T-helper 1 cell treated with Interleukin-12 subunit alpha and Interleukin-12 subunit beta and Interleukin-4 antibody, amounts not matched to agents 30 μg/mL and 1 μg/mL, for 36 hours (primary cell): ENCODE data around the gene SESN3.
"Not testable (repeated sequence)": the region's sequence is repeated elsewhere in the genome, so short reads cannot be mapped to it uniquely, and the experiment has no call there.

ENCODE experiments used
- H3K27ac Mint-ChIP-seq: one replicate; pipeline ENCODE4 v1.8.0; 2021; ENCODE audit warnings: mild to moderate bottlenecking, mixed read lengths
- H3K27me3 Mint-ChIP-seq: one replicate; pipeline ENCODE4 v1.8.0; 2021; ENCODE audit warnings: low read depth, mixed read lengths
- H3K36me3 Mint-ChIP-seq: one replicate; pipeline ENCODE4 v1.8.0; 2021; ENCODE audit warnings: low read depth, mixed read lengths
- H3K4me1 Mint-ChIP-seq: one replicate; pipeline ENCODE4 v1.8.0; 2021; ENCODE audit warnings: low read depth, mixed read lengths
- H3K4me3 Mint-ChIP-seq: one replicate; pipeline ENCODE4 v1.8.0; 2021; ENCODE audit warnings: mild to moderate bottlenecking, moderate library complexity, mixed read lengths
- H3K9me3 Mint-ChIP-seq: one replicate; pipeline ENCODE4 v1.8.0; 2021; ENCODE audit warnings: mixed read lengths

Gene SESN3, protein sequence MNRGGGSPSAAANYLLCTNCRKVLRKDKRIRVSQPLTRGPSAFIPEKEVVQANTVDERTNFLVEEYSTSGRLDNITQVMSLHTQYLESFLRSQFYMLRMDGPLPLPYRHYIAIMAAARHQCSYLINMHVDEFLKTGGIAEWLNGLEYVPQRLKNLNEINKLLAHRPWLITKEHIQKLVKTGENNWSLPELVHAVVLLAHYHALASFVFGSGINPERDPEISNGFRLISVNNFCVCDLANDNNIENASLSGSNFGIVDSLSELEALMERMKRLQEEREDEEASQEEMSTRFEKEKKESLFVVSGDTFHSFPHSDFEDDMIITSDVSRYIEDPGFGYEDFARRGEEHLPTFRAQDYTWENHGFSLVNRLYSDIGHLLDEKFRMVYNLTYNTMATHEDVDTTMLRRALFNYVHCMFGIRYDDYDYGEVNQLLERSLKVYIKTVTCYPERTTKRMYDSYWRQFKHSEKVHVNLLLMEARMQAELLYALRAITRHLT

DNA sequence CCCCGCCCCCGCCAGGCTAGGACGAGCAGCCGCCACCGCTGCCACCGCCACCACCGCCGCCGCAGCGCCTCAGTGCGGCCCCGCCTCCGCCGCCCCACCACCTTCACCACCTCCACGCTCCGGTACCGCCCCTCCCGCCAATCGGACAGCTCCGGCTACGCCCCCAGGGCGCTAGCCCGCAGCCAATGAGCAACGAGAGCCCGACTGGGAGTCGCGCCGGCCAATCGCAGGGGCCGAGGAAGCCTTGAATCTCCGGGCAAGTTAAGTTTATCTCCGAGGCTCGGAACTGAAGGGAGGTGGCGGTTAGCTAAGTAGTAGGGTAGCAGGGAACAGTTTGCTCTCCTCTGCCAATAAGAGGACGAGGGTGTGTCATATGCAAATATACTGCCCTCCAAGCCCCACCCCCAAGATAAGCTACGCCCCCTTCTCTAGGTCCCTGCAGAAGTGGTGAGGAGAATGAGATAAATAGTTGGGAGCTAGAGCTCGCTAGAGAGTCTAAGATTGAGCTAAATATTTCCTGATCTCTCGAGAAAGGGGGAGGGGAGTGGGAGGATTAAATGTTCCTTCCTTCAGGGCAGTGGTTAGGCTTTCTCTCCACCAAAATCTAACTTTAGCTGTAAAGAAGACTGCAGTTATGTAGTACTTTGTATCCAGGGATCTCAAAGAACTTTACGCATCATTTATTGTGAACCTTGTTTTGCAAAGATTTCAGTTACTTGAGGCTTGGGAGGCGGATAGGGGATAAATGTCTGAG, at the start of gene SESN3:
SESN3 (minus strand) TSS at position 76 of the 754 bp plus-strand sequence. CDS start 342 bp downstream, outside the sequence.
- peaks cover 30% of the 10 kb centered on the region for H3K4me1 Mint-ChIP-seq
- no peaks in the 10 kb centered on the region for H3K9me3 Mint-ChIP-seq
- peaks cover 2% of the 10 kb centered on the region for H3K36me3 Mint-ChIP-seq
- H3K27me3 Mint-ChIP-seq: peaks cover 20% of the 10 kb centered on the region
- peak within 1 kb of the TSS; percentile 91 for H3K4me3 Mint-ChIP-seq
- H3K27ac Mint-ChIP-seq: peak within 1 kb of the TSS; percentile 80

DNA sequence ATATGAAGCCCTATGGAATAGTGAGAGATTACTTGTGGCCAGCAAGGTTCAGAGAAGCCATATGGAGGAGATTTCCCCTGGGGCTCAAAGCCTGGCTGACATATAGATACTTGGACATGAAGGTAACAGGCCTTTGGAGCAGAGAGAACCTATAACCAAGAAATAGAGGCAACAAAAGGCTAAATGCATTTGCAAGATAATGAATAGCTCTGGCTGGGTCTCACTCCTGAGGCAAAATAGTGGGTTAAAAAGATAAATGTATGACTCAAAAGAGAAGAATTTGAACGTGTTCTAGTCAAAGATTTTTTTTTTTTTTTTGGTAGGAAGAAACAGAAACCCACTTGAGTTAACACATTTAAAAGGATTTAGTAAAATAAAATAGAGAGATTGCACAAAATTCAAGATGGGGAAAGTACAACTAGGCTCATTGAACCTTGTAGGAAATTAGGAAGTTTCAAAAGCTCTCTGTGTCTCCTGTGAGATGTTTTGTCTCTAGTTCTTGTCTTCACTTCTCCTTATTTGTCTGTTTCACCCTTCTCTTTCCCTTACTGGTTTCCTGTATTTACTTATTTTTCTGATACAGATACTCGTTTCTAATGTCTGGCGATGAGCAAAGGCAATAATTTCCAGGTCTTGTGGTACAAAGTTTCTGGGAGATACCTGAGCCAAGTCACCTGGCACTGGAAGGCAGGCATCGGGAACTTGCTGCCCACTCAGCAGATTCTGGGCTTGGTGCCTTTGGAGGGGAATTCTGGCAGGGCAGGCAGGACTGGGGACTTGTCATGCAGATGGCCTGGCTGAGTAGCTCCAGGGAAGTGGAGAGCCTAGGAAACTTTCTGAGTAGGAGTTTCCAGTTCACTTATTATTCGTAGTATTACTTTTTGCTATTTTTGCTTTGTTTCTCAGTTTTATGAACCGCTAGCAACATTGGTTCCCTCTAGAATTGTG, 49.2 kb upstream of the SESN3 start:
- H3K4me3 Mint-ChIP-seq: no peak overlapping the region
- H3K9me3 Mint-ChIP-seq: no peaks in the 10 kb centered on the region
- H3K27ac Mint-ChIP-seq: no peak overlapping the region
- peaks cover 2% of the 10 kb centered on the region for H3K36me3 Mint-ChIP-seq
- no peaks in the 10 kb centered on the region for H3K27me3 Mint-ChIP-seq
- H3K4me1 Mint-ChIP-seq: no peaks in the 10 kb centered on the region

GRCh38 chr11:95277868-95278267, 46.9 kb upstream of the SESN3 start:
- Mint-ChIP-seq H3K4me1 (no peaks in the 10 kb centered on the region), H3K27ac (no peak overlapping the region), H3K27me3 (no peaks in the 10 kb centered on the region), H3K9me3 (peaks cover 6% of the 10 kb centered on the region), H3K36me3 (no peaks in the 10 kb centered on the region), H3K4me3 (no peak overlapping the region)

DNA sequence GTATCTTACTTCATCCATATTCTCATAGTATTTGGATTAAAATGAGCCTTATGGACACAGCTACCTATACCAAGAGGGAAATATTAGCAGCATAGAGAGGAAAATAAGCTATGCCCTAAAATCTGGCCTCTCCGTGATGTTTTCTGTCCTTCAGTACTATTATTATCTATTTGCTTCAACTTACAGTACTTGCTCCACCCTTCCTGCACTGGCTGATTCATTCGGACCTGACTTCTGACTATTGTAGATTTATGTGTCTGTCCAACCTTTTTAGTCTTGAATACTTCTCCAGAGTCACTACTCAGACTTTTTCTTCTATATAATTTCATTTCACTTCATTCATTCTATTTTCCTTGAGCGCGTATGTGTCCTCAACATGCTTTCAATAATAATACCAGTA, 45.1 kb upstream of the SESN3 start:
- H3K36me3 Mint-ChIP-seq: no peaks in the 10 kb centered on the region
- peaks cover 6% of the 10 kb centered on the region for H3K9me3 Mint-ChIP-seq
- H3K4me3 Mint-ChIP-seq: no peak overlapping the region
- no peaks in the 10 kb centered on the region for H3K4me1 Mint-ChIP-seq
- no peak overlapping the region for H3K27ac Mint-ChIP-seq
- H3K27me3 Mint-ChIP-seq: no peaks in the 10 kb centered on the region

- not testable (repeated sequence) for H3K27ac Mint-ChIP-seq, H3K27me3 Mint-ChIP-seq, H3K36me3 Mint-ChIP-seq, H3K9me3 Mint-ChIP-seq, H3K4me3 Mint-ChIP-seq, H3K4me1 Mint-ChIP-seq
Observed at GRCh38 chr11:95273618-95274017, 42.6 kb upstream of the SESN3 start.

DNA sequence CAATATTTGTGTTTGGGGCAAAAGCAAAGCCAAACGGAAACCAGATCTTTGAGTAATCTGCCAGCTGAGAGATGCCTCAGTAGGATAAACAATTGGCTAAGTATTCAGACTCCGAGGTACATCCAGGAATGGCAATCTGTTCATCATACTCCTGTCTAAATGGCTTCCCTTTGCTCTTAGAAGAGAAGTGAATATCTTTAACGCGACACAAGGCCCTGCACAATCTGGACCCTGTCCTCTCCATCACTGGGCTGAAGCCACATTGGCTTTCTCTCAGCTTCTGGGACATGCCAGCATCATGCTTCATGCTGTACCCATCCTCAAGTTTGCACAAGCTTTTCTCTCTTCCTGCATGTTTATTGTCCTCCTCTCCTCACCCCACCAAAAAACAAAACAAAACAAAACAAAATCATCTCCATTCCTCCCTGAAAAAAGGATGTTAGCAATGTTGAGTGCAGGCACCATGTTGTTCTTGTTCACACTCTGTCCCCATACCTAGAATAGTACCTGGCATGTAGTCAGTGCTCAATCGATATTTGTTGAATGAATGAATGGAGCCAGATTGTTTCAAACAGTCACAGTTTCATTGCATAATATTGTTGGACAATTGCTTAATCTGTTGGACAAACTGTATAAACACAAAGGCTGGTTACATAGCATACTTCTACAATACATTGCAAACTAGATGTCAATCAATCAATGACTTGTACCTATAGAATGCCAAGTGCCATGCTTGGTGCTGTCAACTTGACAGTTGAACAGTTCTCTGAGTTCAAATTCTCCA, 38.2 kb upstream of the SESN3 start:
- H3K36me3 Mint-ChIP-seq: no peaks in the 10 kb centered on the region
- H3K27ac Mint-ChIP-seq: no peak overlapping the region
- peaks cover 3% of the 10 kb centered on the region for H3K27me3 Mint-ChIP-seq
- H3K4me1 Mint-ChIP-seq: no peaks in the 10 kb centered on the region
- H3K9me3 Mint-ChIP-seq: no peaks in the 10 kb centered on the region
- no peak overlapping the region for H3K4me3 Mint-ChIP-seq

DNA sequence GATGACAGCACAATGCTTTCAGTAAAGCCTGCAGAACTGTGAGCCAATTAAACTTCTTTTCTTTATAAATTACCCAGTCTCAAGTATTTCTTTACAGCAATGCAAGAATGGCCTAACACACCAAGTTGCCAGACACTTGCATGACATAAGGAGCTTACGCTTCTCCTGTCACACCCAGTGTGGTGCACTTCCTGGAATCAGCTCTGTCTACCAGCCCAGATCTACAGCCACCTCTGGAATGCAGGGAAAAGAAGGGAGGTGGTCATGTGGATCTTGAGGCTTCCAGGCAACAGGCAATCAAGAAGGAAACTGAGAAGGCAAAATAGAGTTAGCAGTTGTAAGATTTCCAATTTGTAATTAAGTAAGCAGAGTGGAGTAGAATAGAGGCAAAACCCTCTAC, 37.4 kb upstream of the SESN3 start:
- peaks cover 7% of the 10 kb centered on the region for H3K27me3 Mint-ChIP-seq
- H3K4me1 Mint-ChIP-seq: peaks cover 6% of the 10 kb centered on the region
- no peak overlapping the region for H3K4me3 Mint-ChIP-seq
- no peaks in the 10 kb centered on the region for H3K9me3 Mint-ChIP-seq
- H3K36me3 Mint-ChIP-seq: no peaks in the 10 kb centered on the region
- H3K27ac Mint-ChIP-seq: peak overlapping the region; percentile 8

DNA sequence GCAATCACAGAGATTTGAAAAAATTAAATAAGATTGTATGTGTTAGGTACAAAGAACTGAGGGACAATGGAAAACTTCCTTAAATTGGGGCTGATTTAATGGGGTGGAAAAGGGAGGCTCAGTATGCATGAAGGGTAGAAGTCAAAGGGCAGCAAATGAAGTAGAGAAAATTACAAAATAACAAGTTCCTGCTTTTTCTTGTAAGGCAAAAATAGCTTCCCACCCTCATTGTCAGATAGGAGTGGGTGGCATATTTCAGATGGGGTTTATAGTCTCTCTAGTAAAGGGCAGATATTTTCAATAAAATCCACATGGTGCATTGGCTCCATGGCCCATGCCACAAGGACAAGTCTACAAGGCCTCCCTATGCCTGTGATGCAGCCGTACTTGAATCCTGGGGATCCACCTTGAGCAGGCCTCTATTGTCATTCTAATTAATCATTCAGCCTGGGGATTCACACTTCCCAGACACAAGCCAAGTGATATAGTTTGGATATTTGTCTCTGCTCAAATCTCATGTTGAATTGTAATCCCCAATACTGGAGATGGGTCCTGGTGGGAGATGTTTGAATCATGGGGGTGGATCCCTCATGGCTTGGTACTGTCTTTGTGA, 36.7 kb upstream of the SESN3 start:
- Mint-ChIP-seq H3K36me3 (no peaks in the 10 kb centered on the region), H3K9me3 (no peaks in the 10 kb centered on the region), H3K27me3 (peaks cover 7% of the 10 kb centered on the region), H3K27ac (no peak overlapping the region), H3K4me3 (no peak overlapping the region), H3K4me1 (peaks cover 11% of the 10 kb centered on the region)

GRCh38 chr11:95266751-95267374, 35.9 kb upstream of the SESN3 start:
- peaks cover 11% of the 10 kb centered on the region for H3K4me1 Mint-ChIP-seq
- no peaks in the 10 kb centered on the region for H3K36me3 Mint-ChIP-seq
- no peak overlapping the region for H3K27ac Mint-ChIP-seq
- H3K4me3 Mint-ChIP-seq: no peak overlapping the region
- H3K9me3 Mint-ChIP-seq: no peaks in the 10 kb centered on the region
- H3K27me3 Mint-ChIP-seq: peaks cover 7% of the 10 kb centered on the region

- no peaks in the 10 kb centered on the region for H3K36me3 Mint-ChIP-seq
- H3K9me3 Mint-ChIP-seq: no peaks in the 10 kb centered on the region
- H3K4me3 Mint-ChIP-seq: no peak overlapping the region
- H3K4me1 Mint-ChIP-seq: peaks cover 11% of the 10 kb centered on the region
- no peak overlapping the region for H3K27ac Mint-ChIP-seq
- H3K27me3 Mint-ChIP-seq: peaks cover 7% of the 10 kb centered on the region
Observed at GRCh38 chr11:95264881-95265280, 33.9 kb upstream of the SESN3 start.

GRCh38 chr11:95262994-95263765, 32.2 kb upstream of the SESN3 start:
- peaks cover 11% of the 10 kb centered on the region for H3K4me1 Mint-ChIP-seq

GRCh38 chr11:95257456-95257971, 26.5 kb upstream of the SESN3 start:
- Mint-ChIP-seq H3K27ac (no peak overlapping the region), H3K9me3 (no peaks in the 10 kb centered on the region), H3K4me1 (peaks cover 30% of the 10 kb centered on the region), H3K36me3 (no peaks in the 10 kb centered on the region), H3K27me3 (no peaks in the 10 kb centered on the region), H3K4me3 (no peak overlapping the region)

More at GRCh38 chr11:95262994-95263765, 32.2 kb upstream of the SESN3 start:
- H3K4me3 Mint-ChIP-seq: no peak overlapping the region
- H3K27me3 Mint-ChIP-seq: peaks cover 7% of the 10 kb centered on the region
- no peak overlapping the region for H3K27ac Mint-ChIP-seq
- H3K36me3 Mint-ChIP-seq: no peaks in the 10 kb centered on the region
- H3K9me3 Mint-ChIP-seq: no peaks in the 10 kb centered on the region
